NCI-H1930 (cell line): Measurements from ENCODE around the gene GUCY1A2.
"Not testable (repeated sequence)": the region's sequence is repeated elsewhere in the genome, so short reads cannot be mapped to it uniquely, and the experiment has no call there.

Experiments used
- DNase-seq, 2 experiments: peaks; one replicate each; lab custom pipeline; 2025; lab: John Stamatoyannopoulos, UW

Gene GUCY1A2

GRCh38 chr11:106943089-106943488, 75.2 kb downstream of the GUCY1A2 start:
- DNase-seq: no peak

- no peak for DNase-seq
Observed at GRCh38 chr11:106939157-106939556, 79.1 kb downstream of the GUCY1A2 start.

- DNase-seq: no peak
Observed at GRCh38 chr11:106937111-106937510, 81.2 kb downstream of the GUCY1A2 start.

- DNase-seq: no peak
Observed at GRCh38 chr11:106925245-106925644, 93.0 kb downstream of the GUCY1A2 start.

- DNase-seq: no peak
Observed at GRCh38 chr11:106920899-106921509, 97.3 kb downstream of the GUCY1A2 start.

GRCh38 chr11:106917973-106918372, 100.3 kb downstream of the GUCY1A2 start:
- no peak for DNase-seq

GRCh38 chr11:106914409-106914808, 103.9 kb downstream of the GUCY1A2 start:
- DNase-seq: no peak

- no peak for DNase-seq
Observed at GRCh38 chr11:106913141-106913540, 105.1 kb downstream of the GUCY1A2 start.

- DNase-seq: no peak
Observed at GRCh38 chr11:106904826-106905225, 113.5 kb downstream of the GUCY1A2 start.

- no peak for DNase-seq
Observed at GRCh38 chr11:106889718-106890117, 128.6 kb downstream of the GUCY1A2 start.

- DNase-seq: no peak
Observed at GRCh38 chr11:106888386-106888785, 129.9 kb downstream of the GUCY1A2 start.

- not testable (repeated sequence) for DNase-seq
Observed at GRCh38 chr11:106883693-106884092, 134.6 kb downstream of the GUCY1A2 start.

GRCh38 chr11:106879832-106880546, 138.3 kb downstream of the GUCY1A2 start:
- no peak for DNase-seq

- DNase-seq: no peak
Observed at GRCh38 chr11:106879029-106879428, 139.2 kb downstream of the GUCY1A2 start.

GRCh38 chr11:106875013-106875412, 143.3 kb downstream of the GUCY1A2 start:
- no peak for DNase-seq

- no peak for DNase-seq
Observed at GRCh38 chr11:106872246-106872645, 146.0 kb downstream of the GUCY1A2 start.

- DNase-seq: no peak
Observed at GRCh38 chr11:106858200-106858599, 160.1 kb downstream of the GUCY1A2 start.

- no peak for DNase-seq
Observed at GRCh38 chr11:106856566-106856965, 161.7 kb downstream of the GUCY1A2 start.

- DNase-seq: no peak
Observed at GRCh38 chr11:106854429-106854828, 163.8 kb downstream of the GUCY1A2 start.

GRCh38 chr11:106853850-106854401, 164.3 kb downstream of the GUCY1A2 start:
- DNase-seq: no peak

GRCh38 chr11:106852779-106853178, 165.5 kb downstream of the GUCY1A2 start:
- DNase-seq: no peak

- DNase-seq: no peak
Observed at GRCh38 chr11:106848526-106848925, 169.8 kb downstream of the GUCY1A2 start.

GRCh38 chr11:106842134-106842533, 176.1 kb downstream of the GUCY1A2 start:
- DNase-seq: no peak
